Testis (tissue), 2 donors: ENCODE data around the gene BLOC1S6.

Experiments
- CTCF ChIP-seq, 3 experiments: fragments of 450-650 bp in 2 of 3; fragments of 200-600 bp in 1 of 3; sonication (generic) in 1 of 3; IDR thresholded peaks; one replicate each; pipeline ENCODE4 v1.5.1; 2016 to 2019; ENCODE audit warnings: antibody characterized with exemption in 3 of 3, mild to moderate bottlenecking in 2 of 3, moderate library complexity in 1 of 3
- POLR2A ChIP-seq: fragments of 450-650 bp; IDR thresholded peaks from one replicate; pipeline ENCODE4 v1.6.1; 2017; ENCODE audit warnings: antibody characterized with exemption, mild to moderate bottlenecking, moderate library complexity

GRCh38 chr15:45637552-45638033 lies 50.4 kb downstream of the BLOC1S6 start:
- no peak for TF ChIP-seq CTCF (IDR thresholded peaks at IDR 0.05)
- TF ChIP-seq POLR2A, result no peak
